NAMALWA (cell line): ENCODE results near the gene LYPD3.

Experiments
- DNase-seq: peaks from one replicate; pipeline ENCODE4 v3.0.0-alpha.2; 2015; ENCODE audit warnings: low spot score

Gene LYPD3

GRCh38 chr19:43430976-43431375, 34.4 kb downstream of the LYPD3 start:
- DNase-seq, result no peak

- DNase-seq, result peak; percentile 11
Observed at GRCh38 chr19:43430142-43430710, 35.2 kb downstream of the LYPD3 start.

GRCh38 chr19:43429395-43429794, 36.0 kb downstream of the LYPD3 start:
- no peak for DNase-seq

- peak; percentile 49 for DNase-seq
Observed at GRCh38 chr19:43425567-43426392, 39.6 kb downstream of the LYPD3 start.

GRCh38 chr19:43423779-43424178, 41.6 kb downstream of the LYPD3 start:
- no peak for DNase-seq

GRCh38 chr19:43422689-43423066, 42.7 kb downstream of the LYPD3 start:
- DNase-seq, result no peak

GRCh38 chr19:43422000-43422688, 43.3 kb downstream of the LYPD3 start:
- DNase-seq, result no peak

- DNase-seq, result no peak
Observed at GRCh38 chr19:43420954-43421353, 44.5 kb downstream of the LYPD3 start.

- DNase-seq, result no peak
Observed at GRCh38 chr19:43416951-43417623, 48.3 kb downstream of the LYPD3 start.

GRCh38 chr19:43414554-43414953, 50.9 kb downstream of the LYPD3 start, which contains the start of gene TEX101:
TSS of gene TEX101 (plus strand) at chr19:43414890. CDS start at chr19:43415920, 1,030 bp downstream.
- DNase-seq, result no peak

- DNase-seq, result no peak
Observed at GRCh38 chr19:43412441-43412840, 53.0 kb downstream of the LYPD3 start.
